NCI-H82 treated with DMSO at 0.1 percent for 48 hours (cell line): ENCODE results near the gene MAMLD1.

ENCODE experiments used
- DNase-seq: peaks from one replicate; lab custom pipeline; 2025; ENCODE audit not compliant: unreplicated experiment; lab: John Stamatoyannopoulos, UW

The MAMLD1 gene

GRCh38 chrX:150526692-150527091 lies 163.6 kb downstream of the MAMLD1 start:
- no peak for DNase-seq

- DNase-seq = no peak
Measured at GRCh38 chrX:150527108-150527507, 164.0 kb downstream of the MAMLD1 start.

- no peak for DNase-seq
Measured at GRCh38 chrX:150529587-150529986, 166.5 kb downstream of the MAMLD1 start.

GRCh38 chrX:150530821-150531220 lies 167.7 kb downstream of the MAMLD1 start:
- DNase-seq = no peak

- no peak for DNase-seq
Measured at GRCh38 chrX:150531467-150531866, 168.3 kb downstream of the MAMLD1 start.

GRCh38 chrX:150533863-150534262 lies 170.7 kb downstream of the MAMLD1 start:
- no peak for DNase-seq

GRCh38 chrX:150536455-150537116 lies 173.5 kb downstream of the MAMLD1 start:
- DNase-seq = no peak

GRCh38 chrX:150537851-150538250 lies 174.7 kb downstream of the MAMLD1 start:
- no peak for DNase-seq

GRCh38 chrX:150540965-150541364 lies 177.8 kb downstream of the MAMLD1 start:
- no peak for DNase-seq

- no peak for DNase-seq
Measured at GRCh38 chrX:150542846-150543229, 179.7 kb downstream of the MAMLD1 start.

- DNase-seq = no peak
Measured at GRCh38 chrX:150543230-150544155, 180.4 kb downstream of the MAMLD1 start.

- no peak for DNase-seq
Measured at GRCh38 chrX:150544222-150544787, 181.2 kb downstream of the MAMLD1 start.

- DNase-seq = no peak
Measured at GRCh38 chrX:150544835-150545770, 182.0 kb downstream of the MAMLD1 start.

GRCh38 chrX:150546711-150547153 lies 183.6 kb downstream of the MAMLD1 start:
- no peak for DNase-seq

GRCh38 chrX:150547375-150548115 lies 184.4 kb downstream of the MAMLD1 start:
- DNase-seq = no peak

- DNase-seq = no peak
Measured at GRCh38 chrX:150548251-150548650, 185.1 kb downstream of the MAMLD1 start.

- DNase-seq = no peak
Measured at GRCh38 chrX:150548684-150549083, 185.6 kb downstream of the MAMLD1 start.

- no peak for DNase-seq
Measured at GRCh38 chrX:150551963-150552362, 188.8 kb downstream of the MAMLD1 start.

- no peak for DNase-seq
Measured at GRCh38 chrX:150558424-150558823, 195.3 kb downstream of the MAMLD1 start.
